RWPE2 (cell line): Measurements from ENCODE around the gene PPOX.

Experiments
- ATAC-seq: fragments of 200-7000 bp; cut with Tn5 transposase; 3 replicates; pipeline ENCODE4 v1.9.1; 2021; ENCODE audit warnings: low read depth
- DNase-seq: peaks from one replicate; pipeline ENCODE4 v3.0.0-alpha.2; 2020; ENCODE audit warnings: low spot score
- H3K27ac ChIP-seq: fragments of 450-650 bp; 2 replicates; pipeline ENCODE4 v1.5.1; 2017; ENCODE audit warnings: mild to moderate bottlenecking; ENCODE audit not compliant: poor library complexity, severe bottlenecking
- H3K27me3 ChIP-seq: fragments of 250-450 bp; sonication (Bioruptor Pico); 2 replicates; pipeline ENCODE4 v1.5.1; 2021; ENCODE audit warnings: mild to moderate bottlenecking, moderate library complexity; ENCODE audit not compliant: insufficient read depth, poor library complexity, severe bottlenecking
- H3K36me3 ChIP-seq: fragments of 250-450 bp; sonication (Bioruptor Pico); 2 replicates; pipeline ENCODE4 v1.5.1; 2020; ENCODE audit warnings: low read depth, mild to moderate bottlenecking, moderate library complexity
- H3K4me1 ChIP-seq: fragments of 250-450 bp; sonication (Bioruptor Pico); 2 replicates; pipeline ENCODE4 v1.5.1; 2021; ENCODE audit warnings: mild to moderate bottlenecking, moderate library complexity; ENCODE audit not compliant: insufficient read depth, poor library complexity, severe bottlenecking
- H3K4me3 ChIP-seq: fragments of 250-450 bp; sonication (Bioruptor Pico); 2 replicates; pipeline ENCODE4 v1.5.1; 2021; ENCODE audit warnings: mild to moderate bottlenecking, moderate library complexity; ENCODE audit not compliant: severe bottlenecking
- H3K9me3 ChIP-seq: fragments of 250-450 bp; sonication (Bioruptor Pico); 2 replicates; pipeline ENCODE4 v1.5.1; 2021; ENCODE audit warnings: mild to moderate bottlenecking, moderate library complexity; ENCODE audit not compliant: severe bottlenecking
- TF ChIP-seq, protein P1 (sequence below): fragments of 450-650 bp; IDR thresholded peaks from one replicate; pipeline ENCODE4 v1.5.1; 2017; ENCODE audit warnings: mild to moderate bottlenecking, moderate library complexity; ENCODE audit not compliant: poor library complexity, severe bottlenecking

The PPOX gene

DNA sequence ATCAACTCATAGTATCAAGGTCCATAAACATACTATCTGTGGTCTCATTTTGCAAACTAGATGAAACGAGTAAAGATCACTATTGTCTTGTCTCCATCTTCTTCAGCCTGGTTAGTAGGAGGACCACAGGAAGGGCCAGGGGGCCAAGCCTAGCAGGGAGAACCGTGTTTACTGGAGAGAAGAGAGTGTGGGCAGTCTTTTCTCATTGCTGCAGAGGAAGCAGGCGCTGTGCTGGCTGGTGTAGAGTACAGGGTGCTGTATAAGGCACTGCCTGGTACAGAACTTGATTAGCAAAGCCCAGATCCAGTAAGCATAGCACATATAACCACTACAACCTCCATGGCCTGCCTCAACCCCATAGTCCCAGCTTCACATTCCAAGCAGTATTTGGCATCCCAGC is 21.1 kb downstream of the PPOX start:
- H3K36me3 ChIP-seq, result no peaks in the 10 kb centered on the region
- TF ChIP-seq, protein P1, sequence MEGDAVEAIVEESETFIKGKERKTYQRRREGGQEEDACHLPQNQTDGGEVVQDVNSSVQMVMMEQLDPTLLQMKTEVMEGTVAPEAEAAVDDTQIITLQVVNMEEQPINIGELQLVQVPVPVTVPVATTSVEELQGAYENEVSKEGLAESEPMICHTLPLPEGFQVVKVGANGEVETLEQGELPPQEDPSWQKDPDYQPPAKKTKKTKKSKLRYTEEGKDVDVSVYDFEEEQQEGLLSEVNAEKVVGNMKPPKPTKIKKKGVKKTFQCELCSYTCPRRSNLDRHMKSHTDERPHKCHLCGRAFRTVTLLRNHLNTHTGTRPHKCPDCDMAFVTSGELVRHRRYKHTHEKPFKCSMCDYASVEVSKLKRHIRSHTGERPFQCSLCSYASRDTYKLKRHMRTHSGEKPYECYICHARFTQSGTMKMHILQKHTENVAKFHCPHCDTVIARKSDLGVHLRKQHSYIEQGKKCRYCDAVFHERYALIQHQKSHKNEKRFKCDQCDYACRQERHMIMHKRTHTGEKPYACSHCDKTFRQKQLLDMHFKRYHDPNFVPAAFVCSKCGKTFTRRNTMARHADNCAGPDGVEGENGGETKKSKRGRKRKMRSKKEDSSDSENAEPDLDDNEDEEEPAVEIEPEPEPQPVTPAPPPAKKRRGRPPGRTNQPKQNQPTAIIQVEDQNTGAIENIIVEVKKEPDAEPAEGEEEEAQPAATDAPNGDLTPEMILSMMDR, result no peak
- no peak overlapping the region for H3K27ac ChIP-seq
- no peak overlapping the region for H3K4me3 ChIP-seq
- no peak for ATAC-seq
- peaks cover 7% of the 10 kb centered on the region for H3K4me1 ChIP-seq
- DNase-seq, result no peak
- H3K9me3 ChIP-seq, result no peaks in the 10 kb centered on the region
- no peaks in the 10 kb centered on the region for H3K27me3 ChIP-seq

DNA sequence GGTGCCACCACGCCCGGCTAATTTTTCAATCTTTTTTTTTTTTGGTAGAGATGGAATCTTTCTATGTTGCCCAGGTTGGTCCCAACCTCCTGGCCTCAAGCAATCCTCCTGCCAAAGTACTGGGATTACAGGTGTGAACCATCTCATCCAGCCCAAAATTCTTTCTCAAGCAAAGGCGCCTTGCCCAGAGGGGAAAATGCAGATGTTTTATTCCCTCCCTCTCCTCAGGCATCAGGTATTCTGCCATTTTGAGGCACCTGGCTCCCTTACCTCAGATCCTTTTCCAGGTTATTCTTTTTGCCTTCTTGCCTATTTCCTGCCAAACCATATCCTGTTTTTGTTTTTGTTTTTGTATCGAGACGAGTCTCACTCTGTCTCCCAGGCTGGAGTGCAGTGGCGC is 22.2 kb downstream of the PPOX start:
- no peaks in the 10 kb centered on the region for H3K4me1 ChIP-seq
- TF ChIP-seq, protein P1, result no peak

DNA sequence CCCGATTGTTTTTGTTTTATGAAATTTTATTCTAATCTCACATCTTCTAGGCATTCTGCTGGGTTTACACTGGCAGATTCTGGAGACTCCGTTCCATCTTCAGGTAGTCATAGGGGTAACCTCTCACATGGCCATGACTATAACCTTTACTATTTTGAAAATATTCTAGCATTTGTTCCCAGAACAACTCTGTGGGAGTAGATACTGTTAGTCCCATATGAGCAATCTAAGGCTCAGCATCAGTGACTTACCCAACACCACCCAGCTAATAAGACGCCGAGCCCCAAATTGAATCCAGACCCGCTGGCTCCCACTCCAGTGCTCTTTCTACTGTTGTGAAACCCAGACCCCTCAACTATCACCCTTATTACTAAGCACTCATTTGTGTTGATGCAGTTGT is 22.8 kb downstream of the PPOX start:
- no peak for ATAC-seq
- Histone ChIP-seq H3K9me3 (no peaks in the 10 kb centered on the region), H3K4me3 (no peak overlapping the region), H3K27ac (no peak overlapping the region), H3K4me1 (no peaks in the 10 kb centered on the region), H3K36me3 (no peaks in the 10 kb centered on the region), H3K27me3 (no peaks in the 10 kb centered on the region)
- DNase-seq, result no peak
- TF ChIP-seq, protein P1, result no peak

More for the DNA sequence above, 22.2 kb downstream of the PPOX start:
- Histone ChIP-seq H3K9me3 (no peaks in the 10 kb centered on the region), H3K27me3 (no peaks in the 10 kb centered on the region), H3K4me3 (no peak overlapping the region), H3K36me3 (no peaks in the 10 kb centered on the region), H3K27ac (no peak overlapping the region)
- ATAC-seq, result no peak
- no peak for DNase-seq

DNA sequence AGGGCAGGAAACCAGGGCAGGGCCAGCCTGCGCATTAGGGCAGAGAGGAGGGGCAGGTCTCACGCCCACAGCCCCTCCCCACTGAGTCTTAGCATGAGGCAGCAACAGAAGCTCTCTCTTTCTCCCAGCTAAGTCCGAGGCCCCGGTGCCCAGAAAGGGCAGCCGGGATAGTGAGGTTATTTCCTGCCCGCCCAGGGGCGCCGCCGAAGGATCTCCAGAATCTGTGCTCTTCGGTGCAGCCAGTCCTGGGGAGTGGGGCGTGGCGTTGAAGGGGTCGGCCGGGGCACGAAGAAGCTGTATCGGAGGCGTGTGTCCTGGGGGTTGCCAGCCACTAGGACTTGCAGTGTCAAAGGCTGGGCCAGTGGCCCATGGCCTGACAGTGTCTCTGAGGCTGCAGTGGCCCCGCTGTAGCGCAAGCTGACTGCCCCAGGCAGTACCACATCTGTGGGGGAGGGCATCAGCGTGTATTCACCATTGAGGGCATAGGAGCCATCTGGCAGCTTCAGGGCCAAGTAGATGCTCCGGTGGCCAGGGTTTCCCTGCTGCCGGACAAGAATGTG is 24.8 kb downstream of the PPOX start:
- ATAC-seq (no peak), DNase-seq (no peak)
- TF ChIP-seq, protein P1, result no peak
- Histone ChIP-seq H3K9me3 (no peaks in the 10 kb centered on the region), H3K4me3 (no peak overlapping the region), H3K36me3 (no peaks in the 10 kb centered on the region), H3K27ac (no peak overlapping the region), H3K4me1 (no peaks in the 10 kb centered on the region), H3K27me3 (no peaks in the 10 kb centered on the region)

DNA sequence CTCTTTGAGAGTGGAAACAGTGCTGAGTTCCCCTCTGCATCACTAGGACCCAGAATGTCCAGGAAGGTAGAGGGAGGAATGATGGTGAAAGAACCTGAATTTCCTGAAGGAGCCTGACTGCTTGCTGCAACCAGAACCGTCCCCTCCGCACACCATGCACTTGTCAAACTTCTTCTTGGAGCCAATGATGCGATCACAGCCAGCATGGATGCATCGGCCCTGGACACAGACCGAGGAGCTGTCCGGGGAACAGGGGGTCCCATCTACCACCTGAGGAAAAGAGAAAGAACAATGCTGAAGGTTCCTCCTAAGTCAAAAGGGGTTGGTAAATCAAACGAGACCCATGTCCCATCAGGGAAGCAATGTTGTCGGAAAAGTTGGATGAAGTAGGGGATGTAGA is 25.7 kb downstream of the PPOX start:
- Histone ChIP-seq H3K27ac (no peak overlapping the region), H3K27me3 (no peaks in the 10 kb centered on the region), H3K36me3 (no peaks in the 10 kb centered on the region), H3K4me1 (no peaks in the 10 kb centered on the region), H3K9me3 (no peaks in the 10 kb centered on the region), H3K4me3 (no peak overlapping the region)
- DNase-seq (no peak), ATAC-seq (no peak)
- TF ChIP-seq, protein P1, result no peak
